ENCODE measurements around the gene POLR1D.
"Not testable (repeated sequence)": the region's sequence is repeated elsewhere in the genome, so short reads cannot be mapped to it uniquely, and the experiment has no call there.

Gene POLR1D

GRCh38 chr13:27617881-27618321 is 3.8 kb upstream of the POLR1D start:
- DNase-seq (ENCODE audit: low read depth): no peak

- no peak for DNase-seq (ENCODE audit: low read depth)
These were observed 2.5 kb upstream of the POLR1D start for GRCh38 chr13:27619093-27619727.

GRCh38 chr13:27619728-27620376 is 1.8 kb upstream of the POLR1D start:
- DNase-seq (ENCODE audit: low read depth): peak; percentile 31

- DNase-seq (ENCODE audit: low read depth): peak; percentile 95
These were observed 1.1 kb upstream of the POLR1D start, which contains the start of gene LNX2 for GRCh38 chr13:27620377-27621115. TSS of gene LNX2 (minus strand) at chr13:27620529. CDS start at chr13:27581703, 38,826 bp downstream.

GRCh38 chr13:27621116-27621365 is 651 bp upstream of the POLR1D start:
- DNase-seq (ENCODE audit: low read depth): no peak

- no peak for DNase-seq (ENCODE audit: low read depth)
These were observed 569 bp downstream of the POLR1D start for GRCh38 chr13:27622102-27622820.

- no peak for DNase-seq (ENCODE audit: low read depth)
These were observed 1.2 kb downstream of the POLR1D start for GRCh38 chr13:27622881-27623280.

- DNase-seq (ENCODE audit: low read depth): no peak
These were observed 2.4 kb downstream of the POLR1D start for GRCh38 chr13:27624071-27624470.

- DNase-seq (ENCODE audit: low read depth): no peak
These were observed 4.1 kb downstream of the POLR1D start for GRCh38 chr13:27625839-27626238.

GRCh38 chr13:27627380-27627779 is 5.7 kb downstream of the POLR1D start:
- no peak for DNase-seq (ENCODE audit: low read depth)

GRCh38 chr13:27628081-27628480 is 6.4 kb downstream of the POLR1D start:
- DNase-seq (ENCODE audit: low read depth): no peak

- not testable (repeated sequence) for DNase-seq (ENCODE audit: low read depth)
These were observed 7.1 kb downstream of the POLR1D start for GRCh38 chr13:27628766-27629165.

- no peak for DNase-seq (ENCODE audit: low read depth)
These were observed 9.5 kb downstream of the POLR1D start for GRCh38 chr13:27631156-27631555.

GRCh38 chr13:27631665-27632064 is 10.0 kb downstream of the POLR1D start:
- DNase-seq (ENCODE audit: low read depth): no peak

GRCh38 chr13:27632214-27632613 is 10.5 kb downstream of the POLR1D start:
- no peak for DNase-seq (ENCODE audit: low read depth)

- DNase-seq (ENCODE audit: low read depth): no peak
These were observed 11.0 kb downstream of the POLR1D start for GRCh38 chr13:27632648-27633047.

- DNase-seq (ENCODE audit: low read depth): no peak
These were observed 12.5 kb downstream of the POLR1D start for GRCh38 chr13:27634231-27634630.

- DNase-seq (ENCODE audit: low read depth): no peak
These were observed 13.1 kb downstream of the POLR1D start for GRCh38 chr13:27634791-27635190.

- no peak for DNase-seq (ENCODE audit: low read depth)
These were observed 13.6 kb downstream of the POLR1D start for GRCh38 chr13:27635266-27635665.

GRCh38 chr13:27636589-27637288 is 15.0 kb downstream of the POLR1D start:
- no peak for DNase-seq (ENCODE audit: low read depth)

GRCh38 chr13:27637289-27637626 is 15.6 kb downstream of the POLR1D start:
- no peak for DNase-seq (ENCODE audit: low read depth)

GRCh38 chr13:27638001-27638400 is 16.3 kb downstream of the POLR1D start:
- DNase-seq (ENCODE audit: low read depth): no peak

Data from stimulated activated CD8-positive, alpha-beta memory T cell treated with anti-CD3 and anti-CD28 coated beads, Interleukin-12 subunit alpha, Interleukin-12 subunit beta, amount 100 ng/mL, for 4 hours (primary cell).